Measurements from ENCODE around the gene DOCK9.

- no peak for TF ChIP-seq CTCF (IDR thresholded peaks at IDR 0.05; ENCODE audit: insufficient read depth, low read depth, low read length)
- no peak for TF ChIP-seq EZH2 (IDR thresholded peaks at IDR 0.05; ENCODE audit: insufficient read depth, low read length)
These were observed 157.6 kb downstream of the DOCK9 start for GRCh38 chr13:98820300-98820699.
